K562 (cell line): ENCODE data around the gene MATN1. TPM values are rescaled to one million over a fixed set of nuclear protein-coding genes. Genes with fewer than 3 reads are reported as not detected.

ENCODE experiments used
- ADNP ChIP-seq: fragments of 200-800 bp; sonication (Bioruptor generic); IDR thresholded peaks from 2 replicates; pipeline ENCODE4 v1.6.1; 2016; ENCODE audit warnings: missing genetic modification characterization, missing compliant biosample characterization
- ATF4 ChIP-seq: fragments of 450-650 bp; formaldehyde crosslinking; IDR thresholded peaks from 2 replicates; pipeline ENCODE4 v1.4.0; 2022; ENCODE audit warnings: mild to moderate bottlenecking, moderate library complexity
- BCOR ChIP-seq: fragments of 450-650 bp; IDR thresholded peaks from 2 replicates; pipeline ENCODE4 v1.6.1; 2016
- BRD4 ChIP-seq: fragments of 200-600 bp; sonication (generic); IDR thresholded peaks from 2 replicates; pipeline ENCODE4 v1.6.1; 2017; ENCODE audit warnings: inconsistent platforms
- CBX5 ChIP-seq: IDR thresholded peaks from 2 replicates; pipeline ENCODE4 v1.6.1; 2014; ENCODE audit warnings: low read depth, borderline replicate concordance
- CEBPG ChIP-seq, 3 experiments: fragments of 200-800 bp in 1 of 3; sonication (Bioruptor generic) in 1 of 3; sonication (generic) in 1 of 3; formaldehyde crosslinking in 1 of 3; IDR thresholded peaks in 2 of 3; conservative IDR thresholded peaks in 1 of 3; 2 replicates each; pipeline versions ENCODE4 v1.6.1 to v1.8.0; 2016 to 2022; ENCODE audit warnings: missing compliant biosample characterization in 2 of 3, missing genetic modification characterization in 2 of 3, mild to moderate bottlenecking in 1 of 3, missing genetic modification reagents in 1 of 3
- GTF2B ChIP-seq: IDR thresholded peaks from 2 replicates; pipeline ENCODE4 v1.6.1; 2011; ENCODE audit not compliant: insufficient read length; ENCODE audit errors: extremely low read depth
- GTF2F1 ChIP-seq: IDR thresholded peaks from 2 replicates; pipeline ENCODE4 v1.6.1; 2011; ENCODE audit warnings: low read depth, low read length, improper control_type of control experiment
- MTA3 ChIP-seq: fragments of 450-650 bp; formaldehyde crosslinking; IDR thresholded peaks from 2 replicates; pipeline ENCODE4 v1.6.1; 2017; ENCODE audit warnings: mild to moderate bottlenecking, borderline replicate concordance
- MYC ChIP-seq, 2 experiments: fragments of 250-450 bp in 1 of 2; sonication (Bioruptor Pico) in 1 of 2; IDR thresholded peaks; 2 replicates each; pipeline versions ENCODE4 v1.5.1 to v1.6.1; 2012 to 2021; ENCODE audit warnings: low read depth in 2 of 2, borderline replicate concordance in 1 of 2, improper control_type of control experiment in 1 of 2, low read length in 1 of 2, mild to moderate bottlenecking in 1 of 2, moderate library complexity in 1 of 2
- POLR2AphosphoS5 ChIP-seq: IDR thresholded peaks from 2 replicates; pipeline ENCODE4 v1.6.1; 2011; ENCODE audit warnings: mild to moderate bottlenecking, low read depth, low read length, moderate library complexity; ENCODE audit not compliant: control insufficient read depth, insufficient read depth
- RBFOX2 ChIP-seq: fragments of 200-400 bp; formaldehyde crosslinking; IDR thresholded peaks from 2 replicates; pipeline ENCODE4 v1.6.1; 2017; ENCODE audit warnings: low read depth, mild to moderate bottlenecking, low read length, moderate library complexity
- RCOR1 ChIP-seq, 2 experiments: IDR thresholded peaks; 2 replicates each; pipeline ENCODE4 v1.6.1; 2012; ENCODE audit warnings: low read depth in 2 of 2, low read length in 2 of 2, borderline replicate concordance in 1 of 2, improper control_type of control experiment in 1 of 2
- SMAD2 ChIP-seq: fragments of 150-350 bp; IDR thresholded peaks from 2 replicates; pipeline ENCODE4 v1.6.1; 2014; ENCODE audit warnings: low read depth, mild to moderate bottlenecking, low read length
- STAT6 ChIP-seq: sonication (generic); formaldehyde crosslinking; IDR thresholded peaks from 2 replicates; pipeline ENCODE4 v1.8.1; 2023; ENCODE audit warnings: mild to moderate bottlenecking, missing genetic modification reagents
- TFAP4 ChIP-seq: sonication (generic); formaldehyde crosslinking; IDR thresholded peaks from 2 replicates; pipeline ENCODE4 v1.8.0; 2022; ENCODE audit warnings: missing genetic modification reagents, mild to moderate bottlenecking, moderate library complexity, borderline replicate concordance
- U2AF2 ChIP-seq: fragments of 200-400 bp; formaldehyde crosslinking; optimal IDR thresholded peaks from 2 replicates; pipeline ENCODE3; 2017; ENCODE audit warnings: low read depth, mild to moderate bottlenecking, low read length
- ZFP36 ChIP-seq: fragments of 150-350 bp; IDR thresholded peaks from 2 replicates; pipeline ENCODE4 v1.6.1; 2018; ENCODE audit warnings: low read length, low read depth; ENCODE audit not compliant: partially characterized antibody
- ZNF134 ChIP-seq: fragments of 250-450 bp; sonication (Bioruptor Pico); conservative IDR thresholded peaks from 2 replicates; pipeline ENCODE4 v1.4.0; 2020
- ZNF324 ChIP-seq: fragments of 250-450 bp; sonication (Bioruptor Pico); IDR thresholded peaks from 2 replicates; pipeline ENCODE4 v1.4.0; 2020; ENCODE audit warnings: mild to moderate bottlenecking
- ZNF347 ChIP-seq: fragments of 450-650 bp; formaldehyde crosslinking; IDR thresholded peaks from 2 replicates; pipeline ENCODE4 v1.4.0; 2020; ENCODE audit warnings: low read depth, mild to moderate bottlenecking, moderate library complexity
- polyA plus RNA-seq, 8 experiments: library from polyadenylated mRNA; depleted of rRNA in 4 of 8; stranded (reverse) in 5 of 8; unstranded in 3 of 8; fragments of >200 nt; fragmentation: Nextera tagmentation in 2 of 8; fragmentation: Illumina TruSeq in 1 of 8; extraction: Ambion mirVana in 2 of 8; extraction: Trizol in 1 of 8; gene quantifications; 2 replicates each; pipeline versions ENCODE4 v1.2.1 to v1.2.3, GENCODE V29; 2011 to 2014; ENCODE audit warnings: inconsistent platforms in 1 of 8, missing spikeins in 1 of 8
- total RNA-seq, 7 experiments: library from RNA; depleted of rRNA in 6 of 7; stranded (reverse); fragments of >200 nt in 6 of 7; fragmentation: Illumina TruSeq in 2 of 7; extraction: Trizol in 2 of 7; gene quantifications; 2 replicates each; pipeline versions ENCODE4 v1.2.1 to v1.2.3, GENCODE V29; 2011 to 2021; ENCODE audit warnings: low replicate concordance in 1 of 7

MATN1 gene
- total and polyA plus RNA-seq, 9 of the 15 experiments (the other 6 are each of a cell fraction or from before 2014, with no cell fraction given) = 0.10 to 2.3 (median 1.2) TPM

GRCh38 chr1:30760596-30761324, 37.4 kb upstream of the MATN1 start (continued):
- TF ChIP-seq MTA3 (0 out of 2 replicates have a peak, but pooled peaks have one; percentile 19), U2AF2 (no peak), BCOR (no peak), TFAP4 (CRISPR knock-in tag) (peak; percentile 63; the same call in 1 of the 2 replicates), BRD4 (0 out of 2 replicates have a peak, but pooled peaks have one; percentile 24), CBX5 (no peak), RBFOX2 (no peak), ATF4 (CRISPR knock-in tag) (no peak), ZFP36 (no peak), MYC (IDR thresholded peaks at IDR 0.05; ENCODE audit: low read depth, low read length) (no peak), MYC (CRISPR knock-in tag; IDR thresholded peaks at IDR 0.05; ENCODE audit: borderline replicate concordance, low read depth) (peak; percentile 71; the same call in 1 of the 2 replicates), SMAD2 (no peak), GTF2B (no peak), GTF2F1 (0 out of 2 replicates have a peak, but pooled peaks have one; percentile 29), ZNF324 (CRISPR knock-in tag) (no peak), STAT6 (CRISPR knock-in tag) (0 out of 2 replicates have a peak, but pooled peaks have one; percentile 42), ZNF347 (CRISPR knock-in tag) (no peak), ADNP (peak; percentile 23; the same call in 1 of the 2 replicates), RCOR1 (IDR thresholded peaks at IDR 0.05; ENCODE audit: borderline replicate concordance in 1 of 2, low read depth in 2 of 2, low read length in 2 of 2) (no peak), POLR2AphosphoS5 (no peak), ZNF134 (CRISPR knock-in tag) (0 out of 2 replicates have a peak, but pooled peaks have one; percentile 7), CEBPG (CRISPR knock-in tag; IDR thresholded peaks at IDR 0.05) (no peak), CEBPG (tag; conservative IDR thresholded peaks at IDR 0.05 in 1 of 2, IDR thresholded peaks at IDR 0.05 in 1 of 2) (no peak)
